Measurements from ENCODE around the gene C2CD2. TPM values are rescaled to one million over a fixed set of nuclear protein-coding genes. Genes with fewer than 3 reads are reported as not detected.
"Not testable (repeated sequence)": the region's sequence is repeated elsewhere in the genome, so short reads cannot be mapped to it uniquely, and the experiment has no call there.

The C2CD2 gene
- total and polyA plus RNA-seq, 3 donors from 2014 or later: 8.6 to 17.4 (median 13.2) TPM

- Histone ChIP-seq H3K9me3 (no peaks in the 10 kb centered on the region), H3K4me1 (peaks cover 10% of the 10 kb centered on the region), H3K4me3 (no peak overlapping the region), H3K27me3 (no peaks in the 10 kb centered on the region), H3K36me3 (ENCODE audit: low read depth, missing control alignments) (no peaks in the 10 kb centered on the region), H3K27ac (no peak overlapping the region)
- TF ChIP-seq CTCF (IDR thresholded peaks at IDR 0.05) (no peak), POLR2A (IDR thresholded peaks at IDR 0.05) (no peak)
- peak; percentile 2 for DNase-seq
- 86 to 92% methylated on average over 11 of the region's 11 CpGs for WGBS, 2 donors
- intact Hi-C loops (cut with DNase I; ENCODE audit: low total_unique reads): no loop called here
These were observed 8.7 kb upstream of the C2CD2 start for GRCh38 chr21:41962425-41962966.

GRCh38 chr21:41961753-41962152 is 7.9 kb upstream of the C2CD2 start:
- TF ChIP-seq POLR2A (IDR thresholded peaks at IDR 0.05) (no peak), CTCF (IDR thresholded peaks at IDR 0.05) (no peak)
- H3K4me3 ChIP-seq: no peak overlapping the region
- peak; percentile 7 for DNase-seq
- H3K9me3 ChIP-seq: no peaks in the 10 kb centered on the region
- H3K4me1 ChIP-seq: peaks cover 14% of the 10 kb centered on the region
- H3K36me3 ChIP-seq (ENCODE audit: low read depth, missing control alignments): no peaks in the 10 kb centered on the region
- intact Hi-C loops (cut with DNase I; ENCODE audit: low total_unique reads): no loop called here
- no peaks in the 10 kb centered on the region for H3K27me3 ChIP-seq
- 77 to 84% methylated on average over 8 of the region's 8 CpGs for WGBS, 2 donors
- H3K27ac ChIP-seq: no peak overlapping the region

GRCh38 chr21:41961282-41961701 is 7.5 kb upstream of the C2CD2 start:
- intact Hi-C loops (cut with DNase I; ENCODE audit: low total_unique reads): no loop called here
- TF ChIP-seq CTCF (IDR thresholded peaks at IDR 0.05): no peak
- no peak for TF ChIP-seq POLR2A (IDR thresholded peaks at IDR 0.05)
- 87 to 88% methylated on average over 8 to 14 of the region's 14 CpGs for WGBS, 2 donors
- H3K36me3 ChIP-seq (ENCODE audit: low read depth, missing control alignments): no peaks in the 10 kb centered on the region
- no peaks in the 10 kb centered on the region for H3K27me3 ChIP-seq
- no peak for DNase-seq
- H3K4me3 ChIP-seq: no peak overlapping the region
- peaks cover 14% of the 10 kb centered on the region for H3K4me1 ChIP-seq
- no peak overlapping the region for H3K27ac ChIP-seq
- no peaks in the 10 kb centered on the region for H3K9me3 ChIP-seq

DNA sequence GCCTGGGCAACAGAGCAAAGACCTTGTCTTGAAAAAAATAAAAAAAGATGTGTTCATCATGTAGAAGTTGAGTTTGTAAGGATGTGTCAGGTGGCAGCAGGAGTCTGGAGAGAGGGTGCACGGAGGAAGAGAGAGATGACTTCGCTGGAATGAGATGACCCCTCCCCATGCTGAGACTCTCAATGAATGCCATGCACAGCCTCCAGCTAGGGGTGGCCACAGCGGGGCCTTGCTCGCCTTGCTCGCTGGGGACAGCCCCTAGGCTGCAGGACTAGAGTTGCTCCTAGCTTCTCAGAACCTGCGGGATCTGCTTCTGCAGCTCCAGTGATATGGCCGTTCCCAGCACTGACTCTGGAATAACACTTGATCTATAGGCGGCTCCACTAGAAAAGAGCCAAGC is 6.6 kb upstream of the C2CD2 start:
- DNase-seq: peak; percentile 5
- H3K36me3 ChIP-seq (ENCODE audit: low read depth, missing control alignments): no peaks in the 10 kb centered on the region
- no peak overlapping the region for H3K4me3 ChIP-seq
- H3K4me1 ChIP-seq: peaks cover 14% of the 10 kb centered on the region
- no peaks in the 10 kb centered on the region for H3K27me3 ChIP-seq
- TF ChIP-seq POLR2A (IDR thresholded peaks at IDR 0.05): no peak
- no peak for TF ChIP-seq CTCF (IDR thresholded peaks at IDR 0.05)
- 78 to 92% methylated on average over 7 to 8 of the region's 8 CpGs for WGBS, 2 donors
- H3K27ac ChIP-seq: no peak overlapping the region
- intact Hi-C loops (cut with DNase I; ENCODE audit: low total_unique reads): no loop called here
- H3K9me3 ChIP-seq: no peaks in the 10 kb centered on the region

GRCh38 chr21:41959697-41960096 is 5.9 kb upstream of the C2CD2 start:
- 94 to 97% methylated on average over 11 of the region's 11 CpGs for WGBS, 2 donors
- H3K27ac ChIP-seq; H3K27me3 ChIP-seq; DNase-seq; H3K9me3 ChIP-seq; H3K36me3 ChIP-seq (ENCODE audit: low read depth, missing control alignments); H3K4me3 ChIP-seq: not testable (repeated sequence)
- intact Hi-C loops (cut with DNase I; ENCODE audit: low total_unique reads): loop anchor here (10.0 kb wide), 1 partner anchor 55 kb away; the partner anchor contains the start of gene ZBTB21
- peaks cover 14% of the 10 kb centered on the region for H3K4me1 ChIP-seq
